Astrocyte (in vitro differentiated cells and primary cell): Measurements from ENCODE around the gene GJB3.

Experiments
- EZH2 ChIP-seq: IDR thresholded peaks from 2 replicates; pipeline ENCODE4 v1.6.1; 2012; ENCODE audit warnings: mild to moderate bottlenecking, low read length, inconsistent platforms; ENCODE audit not compliant: insufficient read depth
- TF ChIP-seq, protein P1 (sequence below): IDR thresholded peaks from 2 replicates; pipeline ENCODE4 v1.5.1; 2011; ENCODE audit warnings: low read depth, mild to moderate bottlenecking, inconsistent platforms, low read length, moderate library complexity; ENCODE audit not compliant: insufficient read depth

DNA sequence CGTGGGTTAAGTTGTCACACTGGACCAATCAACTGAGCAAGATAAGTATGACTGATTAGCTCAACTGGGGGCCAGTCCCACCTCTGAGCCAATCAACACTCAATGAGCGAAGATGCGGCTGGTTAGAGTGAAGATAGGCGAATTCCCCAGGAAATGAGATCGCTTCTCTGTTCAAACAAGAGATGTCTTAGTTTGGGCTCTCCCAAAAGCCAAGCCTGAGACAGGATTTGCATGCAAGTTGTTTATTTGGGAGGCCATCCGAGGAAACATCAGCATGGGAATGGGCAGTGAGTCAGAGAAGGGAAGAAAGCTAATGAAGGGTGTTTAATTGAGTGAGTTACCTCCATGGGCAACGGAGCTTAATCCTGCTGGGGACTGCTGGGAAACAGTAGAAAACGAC, 31.0 kb upstream of the GJB3 start:
- TF ChIP-seq, protein P1, sequence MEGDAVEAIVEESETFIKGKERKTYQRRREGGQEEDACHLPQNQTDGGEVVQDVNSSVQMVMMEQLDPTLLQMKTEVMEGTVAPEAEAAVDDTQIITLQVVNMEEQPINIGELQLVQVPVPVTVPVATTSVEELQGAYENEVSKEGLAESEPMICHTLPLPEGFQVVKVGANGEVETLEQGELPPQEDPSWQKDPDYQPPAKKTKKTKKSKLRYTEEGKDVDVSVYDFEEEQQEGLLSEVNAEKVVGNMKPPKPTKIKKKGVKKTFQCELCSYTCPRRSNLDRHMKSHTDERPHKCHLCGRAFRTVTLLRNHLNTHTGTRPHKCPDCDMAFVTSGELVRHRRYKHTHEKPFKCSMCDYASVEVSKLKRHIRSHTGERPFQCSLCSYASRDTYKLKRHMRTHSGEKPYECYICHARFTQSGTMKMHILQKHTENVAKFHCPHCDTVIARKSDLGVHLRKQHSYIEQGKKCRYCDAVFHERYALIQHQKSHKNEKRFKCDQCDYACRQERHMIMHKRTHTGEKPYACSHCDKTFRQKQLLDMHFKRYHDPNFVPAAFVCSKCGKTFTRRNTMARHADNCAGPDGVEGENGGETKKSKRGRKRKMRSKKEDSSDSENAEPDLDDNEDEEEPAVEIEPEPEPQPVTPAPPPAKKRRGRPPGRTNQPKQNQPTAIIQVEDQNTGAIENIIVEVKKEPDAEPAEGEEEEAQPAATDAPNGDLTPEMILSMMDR = no peak
- no peak for TF ChIP-seq EZH2
